GM18868 (cell line): ENCODE data around the gene CISD2.
"Not testable (repeated sequence)": the region's sequence is repeated elsewhere in the genome, so short reads cannot be mapped to it uniquely, and the experiment has no call there.

ENCODE experiments used
- ATAC-seq: cut with Tn5 transposase; IDR thresholded peaks from one replicate; pipeline ENCODE4 v1.9.1; 2021; ENCODE audit warnings: mild to moderate bottlenecking, moderate library complexity; ENCODE audit not compliant: unreplicated experiment

CISD2 gene

GRCh38 chr4:102901804-102902203, 33.0 kb downstream of the CISD2 start:
- ATAC-seq, result no peak

- ATAC-seq, result no peak
Observed at GRCh38 chr4:102918859-102919258, 50.1 kb downstream of the CISD2 start.

DNA sequence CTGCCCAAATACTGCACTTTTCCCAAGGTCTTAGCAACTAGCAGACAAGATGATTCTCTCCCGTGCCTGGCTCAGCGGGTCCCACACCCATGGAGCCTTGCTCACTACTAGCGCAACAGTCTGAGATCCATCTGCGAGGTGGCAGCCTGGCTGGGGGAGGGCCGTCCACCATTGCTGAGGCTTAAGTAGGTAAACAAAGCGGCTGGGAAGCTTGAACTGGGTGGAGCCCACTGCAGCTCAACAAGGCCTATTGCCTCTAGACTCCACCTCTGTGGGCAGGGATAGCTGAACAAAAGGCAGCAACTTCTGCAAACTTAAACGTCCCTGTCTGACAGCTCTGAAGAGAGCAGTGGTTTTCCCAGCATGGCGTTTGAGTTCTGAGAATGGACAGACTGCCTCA, 50.9 kb downstream of the CISD2 start:
- ATAC-seq, result not testable (repeated sequence)

DNA sequence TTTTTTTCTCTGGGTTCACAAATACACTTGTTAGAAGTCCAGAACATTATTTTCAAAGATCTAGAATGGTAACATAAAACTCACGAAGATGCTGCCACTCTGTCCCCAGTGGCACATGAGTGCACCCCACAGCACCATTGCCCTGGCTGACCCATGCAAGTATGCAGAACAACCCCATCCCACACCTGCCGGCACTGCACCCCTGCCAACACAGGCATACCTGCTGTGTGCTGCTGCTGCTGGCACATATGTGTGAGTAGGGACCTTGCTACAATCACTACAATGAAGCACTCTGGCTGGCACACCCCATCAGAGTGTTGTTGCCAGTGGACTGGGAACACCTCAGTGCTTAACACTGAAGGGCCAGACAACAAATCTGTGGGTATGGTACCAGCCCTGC, 66.9 kb downstream of the CISD2 start:
- no peak for ATAC-seq

GRCh38 chr4:102938063-102938462, 69.3 kb downstream of the CISD2 start:
- not testable (repeated sequence) for ATAC-seq
